Measurements from ENCODE around the gene MRPL40.
A peak's percentile ranks its signal among the peaks of the same experiment; 100 is the strongest.

MRPL40 gene

DNA sequence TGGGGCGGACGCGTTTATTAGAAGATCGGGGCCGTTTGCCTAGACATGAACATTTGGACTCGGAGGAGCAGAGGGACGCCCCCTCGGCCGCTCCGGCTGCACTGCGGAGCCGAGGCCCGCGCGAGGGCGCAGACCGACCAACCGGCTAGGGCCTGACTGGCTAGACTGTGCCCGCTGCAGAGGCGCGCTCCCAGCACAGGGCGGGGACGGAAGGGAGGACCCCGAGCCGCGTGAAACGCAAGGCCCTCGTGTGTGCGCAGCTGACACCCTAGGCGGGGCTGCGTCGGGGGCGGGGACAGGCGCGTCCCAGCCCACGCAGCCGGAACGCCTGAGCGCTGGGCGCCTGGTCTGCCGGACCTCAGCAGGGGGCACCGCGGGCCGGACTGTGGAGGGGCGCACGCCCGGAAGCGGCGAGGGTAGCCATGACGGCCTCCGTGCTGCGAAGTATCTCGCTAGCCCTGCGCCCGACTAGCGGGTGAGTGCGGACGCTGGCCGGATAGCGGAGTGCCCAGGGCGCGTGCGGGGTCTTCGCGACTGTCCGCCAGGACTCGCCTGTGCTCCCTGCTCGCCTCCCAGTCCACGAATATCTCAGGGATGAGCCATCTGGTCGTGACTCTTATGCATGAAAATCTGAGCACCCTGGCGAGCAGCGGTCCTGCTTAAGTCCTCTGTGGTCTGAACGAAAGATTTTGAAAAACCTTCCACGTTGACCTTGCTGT, at the start of gene MRPL40:
MRPL40 (plus strand) TSS at position 413 of the 719 bp plus-strand sequence; CDS start at position 423, 10 bp downstream.
- peak; percentile 52 to 97 (median 92) for DNase-seq

DNA sequence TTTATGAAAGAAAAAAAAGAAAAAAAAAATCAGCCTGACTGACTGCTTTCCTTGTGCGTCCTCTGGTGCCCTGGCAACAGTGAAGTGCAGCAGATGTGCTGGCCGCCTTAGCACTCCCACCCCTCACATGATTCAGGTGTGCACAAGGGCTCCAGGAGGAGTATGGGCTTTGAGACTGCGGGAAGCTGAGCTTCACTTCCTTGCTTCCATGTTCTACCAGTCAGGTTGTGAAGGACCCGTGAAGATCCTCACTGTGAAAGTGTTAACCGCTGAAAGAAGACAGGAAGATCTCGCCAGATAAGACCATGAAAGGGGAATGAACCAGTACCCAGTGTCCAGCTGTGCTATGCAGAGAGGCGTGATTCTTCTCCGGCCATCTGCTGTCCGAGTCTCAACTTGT, 49.1 kb upstream of the MRPL40 start:
- no peak for DNase-seq

DNA sequence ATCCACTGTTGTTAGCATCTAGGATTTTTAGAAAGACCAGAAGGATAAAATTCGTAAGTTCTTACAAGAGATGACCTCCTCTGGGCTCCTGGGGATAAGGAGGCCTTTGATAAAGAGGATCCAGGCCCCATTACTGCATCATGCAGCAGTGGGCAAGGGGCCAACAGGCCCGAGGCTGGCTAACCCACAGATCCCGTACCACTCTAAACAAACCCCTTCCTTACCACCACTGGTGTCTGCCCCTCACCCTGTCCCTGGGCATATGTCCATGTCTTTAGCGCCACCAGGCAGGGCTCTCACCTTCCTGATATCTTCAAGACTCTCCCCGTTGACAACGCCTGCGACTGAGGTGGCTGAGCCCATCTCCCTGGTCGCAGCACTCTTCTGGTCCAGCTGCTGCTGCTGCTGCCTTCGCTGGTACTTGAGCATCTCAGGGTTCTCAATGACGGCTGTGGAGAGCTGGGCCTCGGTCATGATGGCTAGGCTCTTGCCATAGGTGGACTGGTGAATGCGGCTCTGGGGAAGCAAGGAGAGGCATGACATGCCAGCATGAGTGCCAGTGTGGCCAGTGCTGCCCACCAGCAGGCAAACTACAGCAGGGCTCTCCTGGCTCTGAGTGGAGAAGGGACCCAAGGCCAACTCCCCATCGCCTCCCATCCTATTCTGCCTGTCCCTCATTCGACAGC, 47.0 kb upstream of the MRPL40 start:
- no peak for DNase-seq

DNA sequence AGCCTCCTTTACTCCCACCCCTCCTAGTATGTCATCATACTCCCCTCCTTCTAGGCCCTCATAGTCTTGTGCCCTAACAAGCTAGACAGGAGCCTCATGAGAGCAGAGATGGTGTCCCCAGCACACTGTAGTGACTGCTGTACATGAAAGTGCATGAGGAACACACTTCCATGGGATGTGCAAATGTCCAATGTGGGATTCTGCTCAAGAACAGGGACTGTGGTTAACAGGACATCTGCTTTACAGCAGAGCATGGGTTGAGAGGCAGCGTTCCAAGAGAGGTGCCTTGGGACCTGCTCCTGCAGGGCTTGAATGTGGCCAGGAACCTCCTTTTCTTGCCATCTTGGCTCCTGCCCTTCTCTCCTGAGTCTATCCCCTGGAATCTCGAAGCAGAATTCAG, 46.1 kb upstream of the MRPL40 start:
- DNase-seq: no peak

DNA sequence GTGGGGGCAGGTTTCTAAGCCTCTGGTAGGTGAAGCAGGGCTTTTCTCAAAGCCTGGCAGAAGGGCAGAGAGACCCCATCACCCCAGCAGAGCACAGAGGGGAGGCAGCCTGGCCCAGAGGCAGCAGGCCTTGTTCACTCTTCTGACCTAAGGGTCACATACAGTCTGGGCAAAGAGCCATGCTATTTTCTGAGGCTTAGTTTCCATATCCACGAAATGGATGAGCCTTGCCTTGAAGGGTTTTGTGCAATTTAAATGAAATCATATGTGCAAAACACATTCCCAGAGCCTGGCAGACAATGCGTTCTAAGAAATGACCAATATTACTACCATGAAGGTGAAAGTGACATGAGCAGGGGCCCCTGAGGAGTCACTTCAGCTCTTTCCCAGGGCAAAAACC, 45.3 kb upstream of the MRPL40 start:
- no peak for DNase-seq

DNA sequence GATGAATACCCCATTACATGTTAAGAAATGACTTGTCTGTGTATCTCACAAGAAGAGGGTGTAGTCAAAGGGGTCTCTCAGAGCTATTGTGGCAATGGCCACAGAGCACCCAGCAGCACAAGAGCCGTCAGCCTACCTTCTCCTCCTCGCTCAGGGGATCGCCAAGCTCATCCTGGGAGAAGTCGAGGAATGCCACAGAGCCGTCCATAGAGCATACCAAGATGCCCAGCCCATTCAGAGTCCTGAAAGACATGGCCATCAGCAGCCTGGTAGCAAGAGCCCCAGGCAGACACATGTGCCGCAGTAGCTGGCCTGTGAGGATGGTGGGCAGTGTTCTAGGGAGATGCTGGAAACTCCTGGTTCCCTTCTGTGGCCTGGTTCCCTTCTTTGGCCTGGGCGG, 44.8 kb upstream of the MRPL40 start:
- no peak for DNase-seq

DNA sequence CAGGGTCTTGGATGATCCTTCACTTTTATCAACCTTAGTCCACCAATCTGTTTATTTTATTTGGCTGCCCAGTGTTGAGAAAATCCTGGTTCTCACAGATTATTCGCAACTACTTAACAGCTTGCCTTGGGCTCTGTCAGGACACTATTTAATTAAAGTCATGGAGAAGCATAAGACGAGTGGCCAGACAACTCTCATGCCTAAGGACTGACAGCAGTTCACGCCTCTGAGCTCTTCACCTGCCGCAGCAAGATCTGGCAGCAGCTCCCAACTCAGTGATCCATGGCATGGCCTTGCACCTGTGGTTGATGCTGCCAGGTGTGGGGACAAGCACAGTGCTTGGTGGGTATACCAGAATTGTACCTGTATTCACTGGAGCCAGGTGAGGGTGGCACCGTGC, 38.6 kb upstream of the MRPL40 start:
- no peak for DNase-seq

DNA sequence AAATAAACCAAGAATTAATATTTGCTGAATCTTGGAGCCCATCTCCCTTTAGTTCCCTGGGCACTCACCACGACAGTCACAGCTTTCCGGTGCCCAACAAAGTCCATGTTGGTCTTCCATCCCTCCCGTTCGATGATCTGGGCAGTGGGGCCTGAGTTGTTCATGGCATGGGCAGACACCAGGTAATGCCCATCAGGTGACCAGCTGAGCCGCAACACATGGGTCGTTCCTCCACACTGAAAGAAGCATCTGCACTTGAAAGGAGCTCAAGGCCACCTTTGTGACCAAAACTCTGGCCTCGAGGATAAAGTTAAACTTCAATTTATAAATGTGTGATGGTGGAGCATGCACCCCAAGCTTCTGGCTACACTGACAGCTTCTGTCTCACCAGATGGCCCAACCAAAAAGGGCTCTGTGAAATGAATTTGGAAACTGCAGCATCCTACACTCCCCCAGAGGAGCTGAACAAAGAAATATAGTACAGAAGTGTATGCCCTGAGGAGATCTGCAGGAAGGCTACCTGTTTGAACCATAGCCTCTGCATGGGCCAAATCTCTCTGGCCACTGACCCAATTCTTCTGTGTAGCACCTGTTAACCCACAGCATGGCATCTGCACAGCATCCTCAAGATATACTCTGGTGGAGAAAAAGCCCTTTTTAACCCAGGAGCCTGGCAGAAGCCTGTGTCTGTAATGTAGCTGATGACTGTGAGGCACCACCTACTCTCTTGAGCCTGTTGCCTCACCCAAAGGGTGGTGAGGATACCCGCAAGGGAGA, 37.9 kb upstream of the MRPL40 start:
- no peak for DNase-seq

DNA sequence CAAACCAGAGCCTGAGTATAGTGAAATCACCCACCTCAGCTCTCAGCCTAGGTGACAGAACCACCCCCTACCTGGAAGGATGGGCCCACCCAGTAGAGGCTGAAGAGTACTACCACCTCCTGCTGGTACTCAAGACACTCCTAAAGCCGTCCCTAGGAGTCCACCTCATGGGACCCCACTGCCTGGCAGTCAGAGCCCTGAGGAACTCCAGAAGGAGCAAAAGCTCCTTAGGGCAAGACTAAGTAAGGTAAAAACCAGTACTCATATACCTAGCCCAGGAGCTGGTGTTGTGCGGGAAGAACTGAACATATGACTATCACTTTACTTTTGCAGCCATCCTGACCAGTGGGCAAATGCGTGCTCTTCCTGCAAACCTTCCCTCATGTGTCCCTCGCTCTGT, 37.1 kb upstream of the MRPL40 start:
- DNase-seq: no peak

DNA sequence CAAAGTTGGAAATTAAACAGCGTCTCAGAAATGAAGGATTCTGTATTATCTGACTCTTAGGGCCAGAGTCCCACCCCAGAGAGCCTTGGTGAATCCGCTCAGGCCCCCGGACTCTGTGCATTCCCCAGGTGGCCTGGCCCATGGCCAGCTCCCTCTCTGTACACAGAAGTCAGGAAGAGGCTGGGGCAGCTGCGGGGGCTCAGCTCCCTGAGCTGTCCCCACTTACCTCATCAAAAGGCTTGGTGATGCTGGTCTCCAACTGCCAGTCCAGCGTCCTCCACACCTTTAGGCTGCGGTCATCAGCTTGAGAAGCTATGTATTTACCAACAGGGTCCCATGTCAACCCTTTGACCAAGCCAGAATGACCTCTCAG, 35.8 kb upstream of the MRPL40 start:
- no peak for DNase-seq

DNA sequence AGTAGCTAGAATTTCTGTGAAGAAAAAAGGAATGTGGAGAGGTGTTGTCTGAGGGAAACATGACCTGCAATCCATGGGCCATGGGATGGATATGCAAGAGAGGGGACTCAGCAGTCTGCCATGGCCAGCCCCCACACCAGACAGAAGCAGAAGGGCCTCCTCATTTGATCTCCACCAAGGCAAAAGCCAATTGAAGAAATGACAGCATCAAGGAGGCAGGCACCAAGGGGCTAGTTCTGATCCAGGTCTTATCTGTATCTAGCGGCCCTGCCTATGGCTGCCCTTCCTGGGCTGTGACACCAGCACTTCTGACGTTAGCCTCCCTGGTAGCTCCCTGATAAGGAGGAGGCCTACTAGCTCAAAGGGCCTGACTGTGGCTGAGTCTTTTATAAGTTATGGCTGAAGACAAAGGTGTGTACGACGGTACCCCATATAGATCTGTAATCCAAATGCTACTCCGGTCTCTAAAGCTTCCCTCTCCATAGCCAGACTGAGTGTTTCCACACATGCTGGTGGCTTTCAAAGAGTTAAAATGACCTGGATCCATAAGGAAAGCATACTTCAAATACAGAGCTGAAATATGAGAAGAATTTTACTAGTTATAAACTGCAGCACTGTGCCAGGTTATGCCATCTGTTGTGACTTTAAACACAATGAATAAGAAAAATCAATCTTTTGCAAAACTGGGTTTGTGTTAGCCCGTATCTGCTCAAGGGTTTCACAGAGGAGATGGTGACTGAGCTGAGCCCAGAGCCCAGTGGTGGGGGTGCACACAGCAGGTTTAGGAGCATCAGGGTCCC, 35.2 kb upstream of the MRPL40 start:
- no peak for DNase-seq

DNA sequence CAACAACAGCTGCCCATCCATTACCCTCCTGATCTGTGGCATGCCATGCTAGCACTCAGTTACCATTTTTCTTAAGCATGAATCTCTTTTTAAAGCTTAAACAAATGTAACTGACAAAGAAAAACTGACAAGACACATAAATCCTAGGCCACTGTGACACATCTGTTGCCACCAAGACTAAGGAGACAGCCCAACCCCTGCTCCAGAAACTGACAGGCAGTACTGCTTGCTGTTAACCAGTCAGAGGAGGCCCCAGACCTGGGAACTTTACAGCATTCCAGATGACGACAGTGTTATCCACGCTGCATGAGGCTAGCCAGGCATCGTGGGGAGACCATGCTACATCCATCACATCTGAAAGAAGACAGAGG, 34.6 kb upstream of the MRPL40 start:
- DNase-seq: no peak

DNA sequence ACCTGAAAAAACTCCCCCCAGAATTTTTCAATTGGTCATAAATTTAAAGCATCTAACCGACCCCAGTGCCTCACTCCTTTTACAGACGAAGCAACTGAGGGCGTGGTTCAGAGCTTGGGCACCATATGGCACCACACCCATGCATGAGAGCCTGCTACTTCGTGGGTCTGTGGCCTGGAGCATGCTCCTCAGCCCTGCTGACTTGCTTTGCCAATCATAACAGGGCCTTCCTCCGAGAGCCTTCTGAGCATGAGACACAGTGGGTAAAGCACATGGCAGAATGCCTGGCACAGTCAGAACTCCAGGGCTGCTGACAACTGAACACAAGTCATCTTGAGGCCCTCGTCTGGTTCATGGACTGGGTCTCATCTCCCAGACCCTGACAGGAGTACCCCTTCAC, 34.1 kb upstream of the MRPL40 start:
- DNase-seq: no peak

DNA sequence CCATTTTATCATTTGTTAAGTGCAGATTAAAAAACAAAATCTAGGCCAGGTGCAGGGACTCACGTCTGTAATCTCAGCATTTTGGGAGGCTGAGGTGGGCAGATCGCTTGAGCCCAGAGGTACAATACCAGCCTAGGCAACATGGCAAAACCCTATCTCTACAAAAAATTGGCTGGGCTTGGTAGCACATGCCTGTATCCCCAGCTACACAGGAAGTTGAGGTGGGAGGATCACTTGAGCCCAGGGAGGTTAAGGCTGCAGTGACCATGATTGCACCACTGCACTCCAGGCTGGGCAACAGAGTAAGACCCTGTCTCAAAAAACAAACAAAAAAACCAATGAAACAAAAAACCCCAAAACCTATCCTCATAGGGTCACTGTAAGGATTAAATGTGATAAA, 33.7 kb upstream of the MRPL40 start:
- no peak for DNase-seq

DNA sequence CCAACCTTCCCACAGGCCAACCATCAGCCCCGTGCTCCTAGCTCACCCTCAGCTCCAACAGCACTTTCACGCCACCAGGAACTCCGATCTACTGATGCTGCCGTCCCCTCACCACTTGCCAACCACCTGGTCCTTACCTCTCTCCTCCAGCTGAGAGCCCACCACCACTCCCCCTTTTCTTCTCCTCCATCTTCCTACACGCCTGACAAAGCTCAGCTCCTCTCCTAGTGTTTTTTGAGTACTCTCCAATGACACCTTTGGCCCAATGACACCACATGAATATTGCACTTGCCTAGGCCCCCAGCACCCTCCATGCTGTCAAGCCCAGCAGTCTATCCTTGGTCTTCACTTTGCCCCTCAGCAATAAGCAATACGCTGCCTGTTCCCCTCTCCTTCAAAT, 31.5 kb upstream of the MRPL40 start:
- no peak for DNase-seq

DNA sequence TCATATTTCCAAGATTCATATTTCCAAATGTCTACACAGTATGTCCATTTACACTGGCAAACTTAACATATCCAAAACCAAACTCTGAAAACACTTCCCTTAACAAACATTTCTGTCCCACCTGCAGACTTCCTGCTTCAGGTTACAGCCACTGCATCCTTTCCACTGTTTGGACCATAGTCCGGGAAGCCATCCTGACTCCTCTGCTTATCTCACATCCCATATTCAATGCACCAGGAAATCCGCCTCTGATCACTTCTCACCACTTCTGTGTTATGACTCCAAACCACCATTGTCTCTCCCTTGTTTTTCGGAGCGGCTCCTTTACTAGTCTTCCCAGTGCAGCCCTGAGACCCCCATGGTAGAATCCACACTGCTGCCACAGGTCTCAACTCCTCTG, 30.9 kb upstream of the MRPL40 start:
- no peak for DNase-seq

DNA sequence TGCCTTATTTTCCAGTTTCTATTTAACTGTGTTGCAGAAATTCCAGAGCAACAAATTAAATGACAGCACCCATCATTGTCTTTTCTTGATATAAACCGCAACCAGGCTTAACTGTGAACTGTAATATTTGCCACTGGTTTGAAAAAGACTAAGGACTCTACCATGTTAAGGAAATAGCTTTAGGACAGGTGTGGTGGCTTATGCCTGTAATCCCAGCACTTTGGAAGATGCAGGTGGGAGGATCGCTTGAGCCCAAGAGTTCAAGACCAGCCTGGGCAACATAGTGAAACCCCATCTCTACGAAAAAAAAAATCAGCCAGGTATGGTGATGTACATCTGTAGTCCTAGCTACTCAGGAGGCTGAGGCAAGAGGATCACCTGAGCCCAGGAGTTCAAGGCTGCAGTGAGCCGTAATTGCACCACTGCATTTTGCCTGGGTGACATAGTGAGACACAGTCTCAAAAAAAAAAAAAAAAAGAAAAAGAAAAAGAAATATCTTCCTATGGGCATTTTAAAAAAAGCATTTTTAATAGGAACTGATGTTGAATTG, 29.6 kb upstream of the MRPL40 start:
- no peak for DNase-seq

DNA sequence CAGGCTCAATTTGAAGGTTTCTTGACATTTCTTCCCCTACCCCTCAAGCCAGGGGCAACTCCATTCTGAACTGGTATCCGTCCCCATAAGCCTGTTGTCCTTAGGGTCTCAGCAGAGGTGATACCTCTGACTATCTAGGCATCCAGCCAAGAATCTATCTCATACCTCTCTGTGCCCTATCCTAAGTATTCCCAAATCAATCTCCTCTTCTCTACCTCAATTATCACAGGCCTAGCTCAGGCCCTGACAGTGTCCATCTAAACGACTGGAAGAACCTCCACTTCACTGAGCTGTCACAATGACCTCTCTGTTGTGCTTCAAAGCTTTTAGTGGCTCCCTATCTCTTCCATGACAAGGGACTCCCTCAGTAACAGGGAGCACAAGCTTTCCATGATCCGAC, 27.7 kb upstream of the MRPL40 start:
- no peak for DNase-seq

DNA sequence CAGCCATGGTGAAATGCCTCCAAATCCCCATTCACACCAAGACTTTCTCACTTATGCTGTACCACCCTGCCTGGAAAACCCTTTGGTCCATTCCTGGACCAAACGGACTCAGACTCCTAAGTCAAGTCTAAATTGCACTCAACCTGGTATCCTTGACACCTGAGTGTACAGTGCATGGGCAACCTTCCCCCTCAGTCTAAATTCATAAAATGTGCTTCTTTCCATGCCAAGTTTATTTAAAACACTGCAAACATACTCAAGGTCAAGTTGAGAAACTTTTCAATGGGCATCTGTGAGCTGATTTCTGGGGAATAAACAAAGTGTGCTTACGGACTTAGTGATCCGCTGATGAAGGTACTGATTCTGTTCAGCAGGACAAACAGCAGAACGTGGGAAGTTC, 27.2 kb upstream of the MRPL40 start:
- DNase-seq: no peak

DNA sequence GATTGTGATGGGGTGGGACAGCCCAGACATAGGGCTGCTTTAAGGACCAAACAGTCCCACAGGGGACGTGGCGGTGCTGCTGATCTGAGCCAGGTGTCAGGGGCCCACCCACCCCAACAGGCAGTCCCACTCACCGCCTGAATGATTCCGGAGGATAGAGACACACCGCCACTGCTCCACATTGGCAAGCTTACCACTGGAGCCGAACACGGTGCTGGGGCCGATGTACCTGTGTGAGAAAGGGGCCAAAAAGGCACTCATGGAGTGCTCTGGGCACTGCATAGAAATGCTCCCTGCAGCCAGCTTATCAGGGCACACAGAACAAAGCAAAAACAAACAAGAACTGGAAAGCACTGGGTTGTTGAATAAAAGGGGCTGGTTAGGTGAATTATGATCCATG, 26.7 kb upstream of the MRPL40 start:
- no peak for DNase-seq

DNA sequence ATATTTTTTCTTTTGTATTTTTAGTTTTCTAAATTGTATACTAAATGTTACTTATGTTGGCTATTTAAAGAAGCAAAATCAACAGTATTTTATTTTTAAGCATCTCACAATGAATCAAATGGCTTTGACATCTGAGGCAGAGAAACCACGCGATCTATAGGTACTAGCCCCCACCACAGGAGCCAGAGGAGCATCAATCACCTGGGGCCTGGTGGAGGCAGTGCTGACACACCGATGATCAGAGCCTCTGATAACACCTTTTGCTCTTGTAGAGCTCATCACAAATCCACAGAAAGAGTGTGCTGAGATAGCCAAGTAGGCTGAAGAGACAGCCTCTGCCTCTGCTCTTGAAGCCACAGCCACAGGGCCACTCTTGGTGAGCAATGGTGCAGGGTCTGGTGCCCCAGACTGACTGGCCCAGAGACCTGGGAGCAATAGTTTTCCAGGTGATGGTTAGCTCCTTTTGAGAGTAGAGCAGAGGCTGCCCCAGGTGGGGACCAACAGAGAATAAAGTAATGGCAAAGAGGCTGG, 26.0 kb upstream of the MRPL40 start:
- no peak for DNase-seq

Measured in hypothalamus (tissue), 51 donors.